ENCODE measurements around the gene LRP6.

GRCh38 chr12:12209043-12209442 is 57.8 kb downstream of the LRP6 start:
- TF ChIP-seq CTCF (IDR thresholded peaks at IDR 0.05) (no peak), POLR2A (IDR thresholded peaks at IDR 0.05) (no peak)
